ENCODE results near the gene C10orf53.

C10orf53 gene, protein sequence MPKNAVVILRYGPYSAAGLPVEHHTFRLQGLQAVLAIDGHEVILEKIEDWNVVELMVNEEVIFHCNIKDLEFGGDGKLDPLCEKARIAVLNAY

DNA sequence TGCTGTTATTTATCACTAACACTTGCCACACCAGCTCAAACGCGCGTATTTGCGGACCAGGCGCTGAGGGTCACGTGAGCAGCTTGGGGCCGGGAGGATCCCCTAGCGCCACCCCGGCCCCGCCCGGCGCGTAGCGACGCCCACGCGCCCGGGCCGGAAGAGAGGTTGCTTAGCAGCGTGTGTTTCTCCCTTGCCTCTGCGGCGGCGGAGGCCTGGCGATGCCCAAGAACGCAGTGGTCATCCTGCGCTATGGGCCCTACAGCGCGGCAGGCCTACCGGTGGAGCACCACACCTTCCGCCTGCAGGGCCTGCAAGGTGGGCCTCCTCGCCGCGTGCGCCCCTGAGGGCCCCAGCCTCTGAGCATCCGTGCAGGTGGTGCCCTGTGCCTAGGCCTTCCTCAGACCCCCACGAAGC, at the start of gene C10orf53:
C10orf53 (plus strand) TSS at position 172 of the 414 bp plus-strand sequence; CDS start at position 219, 47 bp downstream.
- intact Hi-C loops (cut with DNase I), result no loop called here
- peak in 8 of 10 donors; percentile 41 to 92 (median 62) for DNase-seq

DNA sequence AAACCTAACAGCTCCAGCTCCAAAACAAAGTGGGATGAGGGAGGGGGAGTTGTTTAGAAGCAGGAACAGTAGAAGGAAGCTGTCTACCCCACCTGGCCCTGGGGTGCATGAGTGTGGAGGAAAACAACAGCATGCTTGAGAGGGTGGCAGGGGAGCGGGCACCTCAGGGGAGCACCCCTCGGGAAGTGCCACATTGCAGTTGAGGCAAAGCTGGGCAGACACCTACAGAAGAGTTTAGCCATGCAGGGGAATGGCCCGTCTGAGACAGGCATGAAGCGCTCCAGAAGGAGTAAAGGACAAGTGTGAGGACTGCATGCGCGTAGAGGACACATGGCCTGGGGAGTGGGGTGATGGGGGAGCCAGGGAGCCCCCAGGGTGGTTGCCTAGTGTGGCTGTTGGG, 47.5 kb upstream of the C10orf53 start:
- DNase-seq, result peak in 1 of 10 donors; percentile 57
- intact Hi-C loops (cut with DNase I), result no loop called here

DNA sequence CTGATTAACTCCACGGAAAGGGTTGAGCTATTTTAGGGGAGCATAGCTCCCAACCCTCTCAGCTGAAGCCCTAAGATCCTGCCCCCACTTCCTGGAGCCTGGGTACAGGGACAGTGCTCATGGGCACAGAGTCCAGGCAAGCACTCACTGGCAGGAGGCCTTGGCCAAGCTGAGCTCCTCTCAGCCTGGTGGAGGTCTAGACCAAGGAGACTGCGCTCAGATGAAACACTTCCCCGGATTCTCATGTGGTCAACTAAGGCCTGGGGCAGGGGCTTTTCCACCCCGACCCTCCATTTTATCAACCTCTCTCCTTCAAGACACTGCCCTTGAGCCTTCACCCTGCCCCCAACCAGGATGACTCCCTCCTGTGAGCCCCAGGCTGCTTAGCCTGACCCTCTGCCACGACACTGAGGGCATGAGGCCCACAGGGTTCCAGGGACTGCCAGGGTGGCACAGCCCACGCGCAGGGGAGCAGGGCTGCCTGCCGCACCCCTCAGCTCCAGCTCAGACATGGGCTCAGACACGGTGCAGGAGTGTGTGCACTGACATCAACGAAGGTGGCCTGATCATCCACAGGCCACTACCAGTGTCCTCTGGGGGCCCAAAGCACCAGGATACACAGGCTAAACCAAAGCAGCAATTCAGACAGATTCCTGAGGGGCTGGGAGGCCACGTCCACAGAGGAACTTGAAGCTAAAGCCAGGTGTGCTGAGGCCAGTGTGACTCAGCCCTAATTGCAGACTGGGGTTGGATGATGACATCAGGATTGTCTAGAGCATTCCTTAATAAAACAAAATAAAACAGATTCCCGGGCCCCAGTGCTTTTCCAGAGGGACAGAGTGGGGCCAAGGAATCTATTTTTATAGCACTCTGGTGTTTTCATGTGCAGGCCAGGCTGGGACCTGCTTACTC, 46.8 kb upstream of the C10orf53 start:
- DNase-seq, result peak in 2 of 10 donors; percentile 29 to 78
- intact Hi-C loops (cut with DNase I), result no loop called here

DNA sequence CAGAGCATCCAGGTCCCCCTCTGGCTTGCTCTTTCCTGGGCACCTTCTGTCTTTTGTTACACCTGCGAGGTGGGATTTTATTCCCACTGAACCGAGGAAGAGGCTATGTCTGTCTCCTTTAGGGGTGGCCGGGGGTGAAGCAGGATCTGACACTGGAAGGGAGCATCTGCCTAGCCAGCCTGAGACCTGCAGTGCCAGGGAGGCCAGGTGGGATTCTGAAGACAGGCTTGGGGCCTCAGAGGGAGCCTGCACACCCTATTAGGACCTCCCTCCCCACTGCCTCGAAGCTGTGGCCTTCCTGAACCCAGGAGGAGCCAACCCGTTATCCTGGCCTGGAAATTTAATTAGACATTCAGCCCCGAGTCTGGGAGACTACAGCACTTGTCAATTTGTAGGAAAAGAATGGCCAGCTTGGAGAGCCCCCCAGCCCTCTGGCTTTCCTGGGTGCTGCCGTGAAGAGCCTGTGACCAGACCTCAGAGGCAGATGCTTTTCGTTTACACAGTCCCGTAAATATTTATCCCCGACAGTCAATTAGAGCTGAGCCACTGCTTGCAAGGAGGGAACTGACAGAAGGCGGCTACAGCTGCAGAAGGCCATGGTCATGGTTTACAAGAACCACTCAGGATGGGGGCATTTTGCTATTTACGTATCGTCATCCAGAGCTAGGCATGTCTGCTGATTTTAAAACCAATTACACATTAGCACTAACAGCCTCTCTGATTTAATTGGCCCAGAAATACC, 46.0 kb upstream of the C10orf53 start:
- intact Hi-C loops (cut with DNase I), result no loop called here
- peak in 3 of 10 donors; percentile 33 to 67 (median 49) for DNase-seq

DNA sequence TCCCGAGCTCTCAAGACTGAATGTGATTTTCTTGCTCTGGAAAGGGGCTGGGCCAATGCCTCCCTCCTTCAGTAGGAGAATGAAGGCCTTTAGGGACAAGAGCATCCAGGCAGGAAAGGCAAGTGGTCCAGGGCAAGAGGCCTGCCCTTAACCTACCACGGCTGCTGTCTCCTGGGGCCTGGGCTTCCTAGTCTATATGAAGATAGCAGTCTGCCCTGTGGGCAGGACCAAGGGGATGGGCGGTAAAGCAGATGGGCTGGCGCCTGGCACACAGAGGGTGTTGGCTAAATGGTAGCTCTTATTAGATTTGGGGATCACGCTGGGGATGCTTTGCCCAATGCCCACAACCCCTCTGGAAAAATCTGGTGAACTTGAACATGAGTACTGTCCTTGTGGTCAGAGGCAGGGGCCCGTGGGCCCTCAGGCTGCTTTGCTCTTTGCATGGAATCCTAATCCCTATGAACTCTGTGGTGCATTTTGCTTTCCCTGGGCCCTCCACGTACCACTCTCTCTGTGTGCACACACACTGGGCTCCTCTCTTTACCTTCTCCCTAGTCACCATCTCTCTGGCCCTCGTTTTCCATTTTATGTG, 45.3 kb upstream of the C10orf53 start:
- intact Hi-C loops (cut with DNase I), result no loop called here
- DNase-seq, result peak in 3 of 10 donors; percentile 32 to 69 (median 49)

DNA sequence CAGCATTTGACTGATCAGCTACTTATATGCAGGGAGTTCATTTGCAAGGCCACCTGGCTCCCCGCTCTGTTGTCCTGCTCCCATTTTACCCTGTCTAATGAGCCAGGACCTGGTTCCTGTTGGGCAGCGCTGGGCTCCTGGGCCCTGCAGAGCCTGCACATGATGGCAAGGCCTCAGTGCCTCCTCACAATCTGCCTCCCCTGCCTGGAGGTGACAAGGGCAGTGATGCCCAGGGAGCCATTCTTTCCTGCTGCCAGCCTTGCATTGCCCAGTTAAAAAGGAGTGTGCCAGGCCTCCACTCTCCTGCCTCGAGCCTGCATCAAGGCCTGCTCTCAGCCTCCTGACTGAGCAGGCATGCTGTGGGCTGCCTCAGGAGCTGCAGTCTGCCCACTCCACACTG, 37.1 kb upstream of the C10orf53 start:
- DNase-seq, result peak in 1 of 10 donors; percentile 18
- intact Hi-C loops (cut with DNase I), result no loop called here

DNA sequence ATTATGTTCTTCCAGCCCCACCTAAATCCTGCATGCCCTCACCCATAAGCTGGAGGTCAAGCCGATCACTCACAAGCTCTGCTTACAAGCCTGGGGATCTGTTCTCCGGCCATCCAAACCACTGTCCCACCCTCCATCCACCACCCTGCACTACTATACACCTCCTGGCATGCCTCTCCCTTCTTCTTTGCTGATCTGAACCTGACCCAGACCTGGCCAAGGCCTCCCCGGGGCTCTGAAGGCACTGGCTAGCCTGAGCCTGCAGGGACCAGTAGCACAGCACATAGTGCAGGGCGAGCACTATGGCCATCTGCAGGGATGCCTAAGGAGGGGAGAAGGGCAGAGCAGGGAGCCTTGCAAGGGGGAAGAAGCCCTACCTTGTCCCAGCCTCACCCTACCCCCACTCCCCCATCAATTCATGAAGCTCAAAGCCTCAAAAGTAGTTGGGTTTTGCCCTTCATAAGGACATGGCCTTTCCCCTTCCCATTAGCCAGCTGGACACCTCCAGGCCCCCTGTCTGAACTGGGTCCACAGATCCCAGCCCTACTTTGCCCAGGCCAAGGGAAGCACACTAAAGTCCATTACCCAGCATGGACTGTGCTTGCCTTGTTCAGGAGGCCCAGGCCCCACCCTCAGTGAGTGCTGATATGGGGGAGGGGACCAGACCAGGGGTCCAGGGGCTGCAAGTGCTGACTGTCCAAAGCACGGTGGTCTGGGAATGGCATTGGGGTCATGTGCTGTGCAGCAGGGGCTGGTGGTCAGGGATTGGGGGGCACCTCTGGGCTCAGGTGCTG, 36.0 kb upstream of the C10orf53 start:
- intact Hi-C loops (cut with DNase I), result no loop called here
- DNase-seq, result peak in 2 of 10 donors; percentile 37 to 65

DNA sequence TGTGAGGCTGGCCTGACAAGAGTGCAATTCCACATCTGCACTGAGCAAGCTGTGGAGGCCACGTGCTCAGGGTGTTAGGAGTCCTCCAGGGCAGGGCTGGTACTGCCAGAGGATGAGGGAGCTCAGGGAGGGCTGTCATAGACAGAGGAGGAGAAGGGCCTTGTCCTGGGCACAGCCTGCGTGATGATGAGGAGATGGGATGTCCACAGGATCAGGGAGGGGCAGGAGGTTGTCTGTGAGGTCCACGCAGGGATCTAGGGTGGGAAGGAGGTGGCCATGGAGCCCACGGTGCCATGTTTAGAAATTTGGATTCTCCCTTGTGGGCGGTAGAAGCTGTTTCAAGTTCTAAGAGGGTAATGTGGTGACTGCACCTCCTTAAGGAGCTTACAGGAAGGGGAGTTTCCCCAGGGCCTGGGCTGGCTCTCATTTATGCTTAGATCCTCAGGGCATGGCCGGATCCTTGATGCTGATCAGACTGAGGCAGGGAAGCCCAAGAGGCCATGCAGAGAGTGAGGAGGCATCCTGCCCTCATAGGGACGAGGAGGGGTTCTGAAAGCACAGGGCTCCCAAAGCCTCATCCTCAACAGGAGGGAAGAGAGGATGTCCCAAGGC, 35.3 kb upstream of the C10orf53 start:
- intact Hi-C loops (cut with DNase I), result no loop called here

DNA sequence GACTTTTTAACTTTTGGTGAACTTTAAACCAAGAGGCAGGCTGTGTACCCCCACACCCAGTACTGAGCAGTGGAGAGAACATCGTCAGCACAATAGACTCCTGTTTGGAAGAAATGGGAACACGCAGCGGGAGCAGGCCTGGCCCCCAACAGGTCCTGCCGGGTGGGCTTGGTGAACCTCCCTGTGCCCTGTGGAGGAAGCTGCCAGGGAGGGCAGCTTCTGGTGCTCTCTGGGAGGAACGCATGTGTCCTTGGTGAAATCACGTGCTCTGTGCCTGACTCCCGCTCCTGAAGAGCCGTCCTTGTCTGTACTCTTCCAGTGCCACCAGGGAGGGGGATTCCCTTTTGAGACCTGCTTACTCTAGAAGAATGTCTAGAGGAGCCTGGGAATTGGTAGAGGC, 34.0 kb upstream of the C10orf53 start:
- peak in 2 of 10 donors; percentile 32 to 72 for DNase-seq
- intact Hi-C loops (cut with DNase I), result no loop called here

More for the DNA sequence above, 35.3 kb upstream of the C10orf53 start:
- DNase-seq, result peak in 1 of 10 donors; percentile 12

DNA sequence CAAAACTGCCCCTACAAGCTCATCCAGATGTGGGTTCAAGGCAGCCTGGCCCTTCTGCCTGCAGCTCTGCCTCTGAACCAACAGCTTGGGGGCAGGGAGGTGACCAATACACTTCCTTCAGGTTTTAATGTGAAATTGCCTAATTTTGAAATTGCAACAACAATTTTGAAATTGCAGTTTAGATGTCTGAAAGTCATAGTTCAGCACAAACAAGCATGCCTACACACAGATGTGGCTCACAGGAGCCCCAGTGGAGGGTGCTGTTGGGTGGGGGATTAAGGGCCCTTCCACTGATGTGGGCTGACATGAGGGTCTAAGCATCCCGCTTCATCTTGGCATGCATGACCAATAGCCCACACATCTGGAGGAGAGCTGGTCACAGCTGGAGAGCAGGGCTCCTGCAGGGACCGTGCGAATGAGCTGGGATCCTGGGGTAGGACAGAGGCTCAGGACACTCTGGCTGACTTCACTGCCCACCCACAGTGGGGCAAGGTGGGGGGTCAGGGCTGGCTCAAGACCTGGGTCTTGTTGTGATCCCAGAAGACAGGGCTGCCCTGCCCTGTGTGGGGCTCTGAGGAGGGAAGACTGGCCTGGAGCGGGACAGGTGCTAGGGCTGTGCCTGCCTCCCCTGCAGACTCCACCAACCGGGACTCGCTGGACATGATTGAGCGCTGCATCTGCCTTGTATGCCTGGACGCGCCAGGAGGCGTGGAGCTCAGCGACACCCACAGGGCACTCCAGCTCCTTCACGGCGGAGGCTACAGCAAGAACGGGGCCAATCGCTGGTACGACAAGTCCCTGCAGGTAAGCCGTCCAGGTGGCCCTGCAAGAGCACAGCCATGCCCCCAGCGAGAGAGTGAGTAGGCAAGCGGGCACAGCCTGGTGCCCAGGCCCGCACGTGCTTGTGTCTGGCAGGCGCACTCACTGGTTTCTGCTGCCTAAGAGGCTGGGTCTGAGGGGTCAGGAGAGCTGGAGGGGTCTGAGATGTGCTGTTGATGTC, 33.3 kb upstream of the C10orf53 start:
- intact Hi-C loops (cut with DNase I), result no loop called here

DNA sequence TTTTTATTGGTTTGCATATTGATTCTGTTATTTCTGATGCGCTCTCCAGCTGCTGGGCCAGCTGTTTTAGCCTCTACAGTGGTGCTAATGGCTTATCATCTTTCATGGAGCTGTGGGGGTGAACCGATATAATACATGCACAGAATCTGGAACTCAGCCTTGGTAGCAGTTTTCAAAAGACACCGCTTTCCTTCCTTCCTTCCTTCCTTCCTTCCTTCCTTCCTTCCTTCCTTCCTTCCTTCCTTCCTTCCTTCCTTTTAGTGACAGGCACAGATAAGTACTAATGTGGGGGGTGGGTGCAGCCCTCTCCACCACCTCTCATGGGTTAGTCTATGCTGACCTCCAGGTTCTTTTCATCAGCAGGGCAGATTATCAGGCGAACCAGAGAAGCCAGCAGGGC, 31.9 kb upstream of the C10orf53 start:
- DNase-seq, result no peak

More for the DNA sequence above, 33.3 kb upstream of the C10orf53 start:
- peak in 2 of 10 donors; percentile 47 to 66 for DNase-seq

DNA sequence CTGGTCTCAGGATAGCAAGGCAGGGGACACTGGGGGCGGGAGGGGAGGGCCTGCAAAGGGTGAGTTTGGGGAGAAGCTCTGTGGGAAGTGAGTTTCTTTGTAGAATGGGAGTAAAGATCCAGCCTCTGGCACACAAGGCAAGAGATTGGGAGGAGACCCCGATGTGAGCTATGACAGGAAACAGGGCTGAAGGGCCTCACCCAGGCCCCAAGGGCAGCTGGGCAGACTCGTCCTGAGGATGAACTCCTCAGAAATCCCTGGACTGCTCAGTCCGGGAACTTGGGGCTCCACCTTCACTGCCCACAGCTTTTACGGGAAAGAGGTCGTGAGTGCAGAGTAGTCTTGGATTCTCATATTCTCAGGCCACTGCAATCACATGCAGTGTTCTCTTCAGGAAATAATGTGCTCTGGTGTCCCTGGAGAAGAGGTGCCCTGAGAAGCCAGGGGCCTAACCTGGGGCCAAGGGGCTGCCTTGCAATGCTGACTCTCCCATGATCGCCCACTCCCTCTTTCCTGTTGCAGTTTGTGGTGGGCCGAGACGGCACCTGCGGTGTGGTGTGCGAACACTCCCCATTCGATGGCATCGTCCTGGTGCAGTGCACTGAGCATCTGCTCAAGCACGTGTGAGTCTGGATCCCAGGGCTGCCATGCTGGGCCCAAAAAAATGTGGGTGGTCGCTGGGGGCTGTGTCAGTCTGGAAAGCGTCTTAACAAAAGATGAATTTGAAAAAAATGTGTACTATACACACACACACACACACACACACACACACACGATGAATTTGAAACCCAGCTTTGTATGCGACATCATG, 31.3 kb upstream of the C10orf53 start:
- DNase-seq, result peak in 2 of 10 donors; percentile 59 to 82
- intact Hi-C loops (cut with DNase I), result no loop called here

More for the DNA sequence above, 31.9 kb upstream of the C10orf53 start:
- intact Hi-C loops (cut with DNase I), result no loop called here

DNA sequence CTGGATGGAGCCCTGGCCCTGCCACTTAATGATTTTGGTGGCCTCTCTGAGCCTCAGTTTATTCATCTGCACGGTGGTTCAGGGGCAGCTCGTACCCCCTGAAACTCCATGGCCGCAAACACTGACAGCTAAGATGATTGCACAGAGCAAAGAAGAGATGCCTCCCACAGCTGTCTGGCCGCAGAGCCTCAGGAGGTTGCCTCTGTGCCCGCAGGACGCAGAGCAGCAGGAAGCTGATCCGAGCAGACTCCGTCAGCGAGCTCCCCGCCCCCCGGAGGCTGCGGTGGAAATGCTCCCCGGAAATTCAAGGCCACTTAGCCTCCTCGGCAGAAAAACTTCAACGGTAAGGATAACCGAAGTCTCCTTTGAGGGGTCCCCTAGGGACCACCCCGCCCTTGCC, 30.2 kb upstream of the C10orf53 start:
- DNase-seq, result no peak
- intact Hi-C loops (cut with DNase I), result no loop called here

DNA sequence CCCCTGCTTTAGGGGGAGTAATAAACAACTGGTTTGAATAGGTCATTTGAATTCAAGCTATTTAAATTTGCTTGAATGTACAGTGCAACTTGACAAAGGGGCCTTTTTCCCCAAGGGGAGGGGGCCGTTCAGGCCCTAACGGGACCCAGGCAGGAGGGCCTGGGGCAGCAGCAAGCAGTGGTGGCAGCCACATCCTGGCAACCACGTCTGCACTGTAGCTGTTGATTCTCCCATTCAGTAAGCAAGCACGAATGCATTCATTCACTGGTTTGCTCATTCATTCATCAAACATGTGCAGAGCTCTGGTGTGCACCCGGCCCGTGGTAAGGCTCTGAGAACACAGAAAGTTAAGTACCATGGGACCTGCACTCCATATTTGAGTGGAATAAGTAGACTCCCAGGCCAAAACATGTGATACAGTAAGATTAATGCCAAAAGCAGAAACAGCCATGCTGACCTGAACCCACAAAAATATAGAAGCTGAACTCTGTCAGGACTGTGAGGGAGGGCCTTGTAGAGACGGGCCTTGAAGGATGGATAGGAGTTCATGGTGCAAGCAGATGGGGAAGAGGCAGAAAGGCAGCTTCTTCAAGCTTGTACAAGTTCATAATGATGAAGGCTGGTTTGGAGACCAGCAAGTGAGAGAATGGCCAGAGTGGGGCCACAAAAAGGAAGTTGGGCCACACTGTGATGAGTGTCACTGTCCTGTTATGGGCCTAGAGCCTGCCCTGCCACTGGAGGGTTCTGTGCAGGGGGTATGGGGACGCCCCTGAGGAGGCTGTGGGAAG, 29.3 kb upstream of the C10orf53 start:
- intact Hi-C loops (cut with DNase I), result no loop called here
- no peak for DNase-seq

DNA sequence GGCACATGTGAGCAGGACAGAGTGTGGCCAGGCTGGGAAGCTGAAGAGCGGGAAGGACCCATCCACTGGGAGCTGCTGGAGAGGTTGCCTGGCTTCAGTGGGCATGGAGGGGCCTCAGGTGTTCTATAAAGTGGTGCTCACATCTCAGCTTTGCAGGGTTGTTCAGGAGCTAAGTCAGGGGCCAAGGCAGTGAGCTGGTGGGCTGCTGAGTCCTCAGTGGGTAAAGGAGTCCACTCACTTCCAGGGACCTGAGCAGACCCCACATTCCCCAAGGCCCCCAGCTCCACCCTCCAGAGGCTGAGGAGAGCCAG, 28.8 kb upstream of the C10orf53 start:
- peak in 1 of 10 donors; percentile 70 for DNase-seq
- intact Hi-C loops (cut with DNase I), result no loop called here

DNA sequence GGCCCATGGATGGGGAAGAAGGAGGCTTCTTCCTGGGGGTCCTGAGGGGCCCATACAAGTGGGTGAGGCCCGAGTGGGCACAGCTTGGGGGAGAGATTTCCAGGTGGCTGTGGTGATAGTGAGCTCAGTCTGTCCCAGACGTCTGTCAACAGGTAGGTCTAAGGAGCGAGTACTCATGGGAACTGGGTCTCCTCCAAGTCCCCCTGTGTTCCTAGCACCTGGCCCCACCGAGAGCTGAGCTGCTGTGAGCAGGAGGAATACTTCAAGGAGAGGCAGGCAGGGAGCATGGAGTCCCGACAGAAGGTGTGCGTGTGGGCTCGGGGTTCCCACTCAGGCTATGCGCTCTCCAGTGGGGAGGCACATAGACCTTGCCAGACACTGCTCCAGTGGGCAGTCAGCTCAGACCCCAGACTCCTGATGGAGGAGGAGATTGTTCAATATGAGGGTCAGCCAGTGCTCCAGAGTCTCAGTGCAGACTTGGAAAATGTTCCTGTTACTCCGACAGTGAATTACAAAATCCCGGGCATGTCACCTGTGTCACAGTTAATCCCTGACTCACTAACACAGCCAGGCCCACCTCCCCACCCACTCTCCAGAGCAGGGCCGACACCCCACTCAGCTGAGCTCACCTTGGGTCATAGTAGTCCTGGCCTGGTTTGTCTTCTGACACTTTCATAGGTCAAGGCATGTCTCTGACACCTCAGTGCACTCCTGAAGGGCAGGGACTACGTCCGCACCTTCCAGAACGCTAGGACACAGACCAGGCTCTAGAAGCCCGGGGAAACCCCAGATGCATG, 28.2 kb upstream of the C10orf53 start:
- DNase-seq, result no peak
- intact Hi-C loops (cut with DNase I), result no loop called here

Measured in posterior cingulate gyrus (tissue), 11 donors.